Upper lobe of left lung (tissue), 6 donors: ENCODE data around the gene PSMC2. TPM values are rescaled to one million over a fixed set of nuclear protein-coding genes. Genes with fewer than 3 reads are reported as not detected.
A peak's percentile ranks its signal among the peaks of the same experiment; 100 is the strongest.

Experiments
- ATAC-seq, 2 donors: fragments of 200-7000 bp; cut with Tn5 transposase; one replicate each; pipeline ENCODE4 v1.9.1; 2022; ENCODE audit warnings: mild to moderate bottlenecking in 2 of 2, moderate library complexity in 2 of 2; ENCODE audit not compliant: low FRiP score in 2 of 2
- DNase-seq, 2 donors: peaks; one replicate each; pipeline ENCODE4 v3.0.0-alpha.2; 2019 to 2020
- H3K27ac ChIP-seq, 4 donors: fragments of 200-600 bp; sonication (generic); one replicate each; pipeline ENCODE4 v1.5.1; 2016 to 2019
- H3K27me3 ChIP-seq, 4 donors: fragments of 200-600 bp; sonication (generic); one replicate each; pipeline ENCODE4 v1.5.1; 2017 to 2019
- H3K36me3 ChIP-seq, 4 donors: fragments of 200-600 bp; sonication (generic); one replicate each; pipeline ENCODE4 v1.5.1; 2016 to 2019
- H3K4me1 ChIP-seq, 4 donors: fragments of 200-600 bp; sonication (generic); one replicate each; pipeline ENCODE4 v1.5.1; 2018 to 2019
- H3K4me3 ChIP-seq, 4 donors: fragments of 200-600 bp; sonication (generic); one replicate each; pipeline ENCODE4 v1.5.1; 2017 to 2019; ENCODE audit warnings: mild to moderate bottlenecking in 2 of 4, moderate library complexity in 1 of 4
- H3K9me3 ChIP-seq, 4 donors: fragments of 200-600 bp; sonication (generic); one replicate each; pipeline ENCODE4 v1.5.1; 2018 to 2019
- EP300 ChIP-seq, 4 donors: sonication (generic); formaldehyde crosslinking; IDR thresholded peaks; one replicate each; pipeline ENCODE4 v1.5.1; 2017; ENCODE audit warnings: antibody characterized with exemption in 4 of 4, control low read depth in 2 of 4
- POLR2A ChIP-seq, 4 donors: fragments of 450-650 bp; IDR thresholded peaks; one replicate each; pipeline ENCODE4 v1.5.1; 2016 to 2017; ENCODE audit warnings: antibody characterized with exemption in 4 of 4, mild to moderate bottlenecking in 2 of 4
- POLR2AphosphoS5 ChIP-seq, 2 donors: sonication (generic); formaldehyde crosslinking; IDR thresholded peaks; one replicate each; pipeline ENCODE4 v1.5.1; 2017; ENCODE audit warnings: antibody characterized with exemption in 2 of 2
- WGBS, 2 donors: methylation state at CpG; one replicate each; pipeline ENCODE4 v1.1.5; 2017 to 2018; 5-methylcytosine and 5-hydroxymethylcytosine counted together
- total RNA-seq, 6 donors: library from RNA; depleted of rRNA in 4 of 6; stranded (reverse); fragments of >200 nt in 4 of 6; gene quantifications; one replicate each; pipeline versions ENCODE4 v1.1.0 to v1.2.1, GENCODE V29; 2016 to 2021
- TF ChIP-seq, protein P1 (sequence below), 6 experiments: fragments of 450-650 bp in 4 of 6; fragments of 200-600 bp in 2 of 6; sonication (generic) in 2 of 6; IDR thresholded peaks; one replicate each; pipeline ENCODE4 v1.5.1; 2016 to 2019; ENCODE audit warnings: antibody characterized with exemption in 6 of 6
- donor health status: DM: no; HTN: no; CAD: no; lungs with moderate emphysema.
- donor health status: DM: no; HTN: yes; CAD: no; lungs with severe emphysema.

Gene PSMC2
- total RNA-seq, 6 donors from 2014 or later, result 26.2 to 114 (median 91.8) TPM

DNA sequence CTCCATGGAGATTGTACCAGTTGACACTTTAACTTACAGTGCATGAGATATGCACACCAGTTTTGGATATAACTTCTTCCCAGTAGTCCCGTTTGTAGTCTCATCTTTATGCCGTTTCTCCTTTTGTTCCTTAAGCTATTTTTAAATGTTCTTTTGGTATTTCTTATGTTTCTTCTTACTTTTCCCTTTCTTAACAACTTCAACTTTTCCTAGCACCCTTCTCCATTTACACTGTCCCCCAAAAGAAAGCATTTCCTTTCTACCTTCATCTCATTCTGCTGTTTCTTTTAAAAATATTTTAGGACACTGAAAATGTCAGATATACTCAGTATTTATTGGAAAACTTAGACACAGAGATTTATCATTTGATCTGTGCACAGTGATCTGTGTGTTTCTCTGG, 1.5 kb downstream of the PSMC2 start:
- H3K36me3 ChIP-seq, result peaks cover 0 to 27% (median 4%) of the 10 kb centered on the region in 4 donors
- H3K9me3 ChIP-seq, result no peaks in the 10 kb centered on the region
- WGBS, 2 donors, result 31 to 38% methylated on average over 2 of the region's 2 CpGs
- ATAC-seq (no peak), DNase-seq (no peak)
- no peaks in the 10 kb centered on the region for H3K27me3 ChIP-seq
- TF ChIP-seq POLR2A (IDR thresholded peaks at IDR 0.05), result no peak
- TF ChIP-seq, protein P1, sequence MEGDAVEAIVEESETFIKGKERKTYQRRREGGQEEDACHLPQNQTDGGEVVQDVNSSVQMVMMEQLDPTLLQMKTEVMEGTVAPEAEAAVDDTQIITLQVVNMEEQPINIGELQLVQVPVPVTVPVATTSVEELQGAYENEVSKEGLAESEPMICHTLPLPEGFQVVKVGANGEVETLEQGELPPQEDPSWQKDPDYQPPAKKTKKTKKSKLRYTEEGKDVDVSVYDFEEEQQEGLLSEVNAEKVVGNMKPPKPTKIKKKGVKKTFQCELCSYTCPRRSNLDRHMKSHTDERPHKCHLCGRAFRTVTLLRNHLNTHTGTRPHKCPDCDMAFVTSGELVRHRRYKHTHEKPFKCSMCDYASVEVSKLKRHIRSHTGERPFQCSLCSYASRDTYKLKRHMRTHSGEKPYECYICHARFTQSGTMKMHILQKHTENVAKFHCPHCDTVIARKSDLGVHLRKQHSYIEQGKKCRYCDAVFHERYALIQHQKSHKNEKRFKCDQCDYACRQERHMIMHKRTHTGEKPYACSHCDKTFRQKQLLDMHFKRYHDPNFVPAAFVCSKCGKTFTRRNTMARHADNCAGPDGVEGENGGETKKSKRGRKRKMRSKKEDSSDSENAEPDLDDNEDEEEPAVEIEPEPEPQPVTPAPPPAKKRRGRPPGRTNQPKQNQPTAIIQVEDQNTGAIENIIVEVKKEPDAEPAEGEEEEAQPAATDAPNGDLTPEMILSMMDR (IDR thresholded peaks at IDR 0.05), result no peak
- TF ChIP-seq EP300 (IDR thresholded peaks at IDR 0.05), result no peak
- no peak for TF ChIP-seq POLR2AphosphoS5 (IDR thresholded peaks at IDR 0.05)
- peaks cover 29 to 51% (median 41%) of the 10 kb centered on the region in 4 donors for H3K4me1 ChIP-seq
- no peak overlapping the region for H3K27ac ChIP-seq
- peak overlapping the region; percentile 16 to 81 (median 72) for H3K4me3 ChIP-seq

- no peak for TF ChIP-seq EP300 (IDR thresholded peaks at IDR 0.05)
- TF ChIP-seq POLR2AphosphoS5 (IDR thresholded peaks at IDR 0.05), result no peak
- TF ChIP-seq, protein P1 (IDR thresholded peaks at IDR 0.05), result no peak
- no peak for TF ChIP-seq POLR2A (IDR thresholded peaks at IDR 0.05)
- Histone ChIP-seq H3K27ac (no peak overlapping the region), H3K27me3 (no peaks in the 10 kb centered on the region), H3K9me3 (no peaks in the 10 kb centered on the region), H3K36me3 (peaks cover 0 to 36% (median 11%) of the 10 kb centered on the region in 4 donors), H3K4me3 (peak overlapping the region in 1 of 4 donors; percentile 81), H3K4me1 (peaks cover 28 to 49% (median 40%) of the 10 kb centered on the region in 4 donors)
- 17 to 29% methylated on average over 1 of the region's 1 CpG for WGBS, 2 donors
- no peak for DNase-seq
- ATAC-seq, result no peak
Observed at GRCh38 chr7:103349805-103350204, 2.4 kb downstream of the PSMC2 start.

GRCh38 chr7:103369432-103369831, 22.0 kb downstream of the PSMC2 start:
- H3K36me3 ChIP-seq, result peaks cover 34 to 65% (median 47%) of the 10 kb centered on the region in 4 donors
- H3K27me3 ChIP-seq, result no peaks in the 10 kb centered on the region
- no peak for TF ChIP-seq EP300 (IDR thresholded peaks at IDR 0.05)
- no peak for TF ChIP-seq POLR2A (IDR thresholded peaks at IDR 0.05)
- TF ChIP-seq POLR2AphosphoS5 (IDR thresholded peaks at IDR 0.05), result no peak
- TF ChIP-seq, protein P1 (IDR thresholded peaks at IDR 0.05), result no peak
- H3K9me3 ChIP-seq, result no peaks in the 10 kb centered on the region
- 96 to 98% methylated on average over 5 of the region's 5 CpGs for WGBS, 2 donors
- DNase-seq (no peak), ATAC-seq (no peak)
- H3K4me3 ChIP-seq, result no peak overlapping the region
- H3K27ac ChIP-seq, result no peak overlapping the region
- H3K4me1 ChIP-seq, result no peaks in the 10 kb centered on the region

DNA sequence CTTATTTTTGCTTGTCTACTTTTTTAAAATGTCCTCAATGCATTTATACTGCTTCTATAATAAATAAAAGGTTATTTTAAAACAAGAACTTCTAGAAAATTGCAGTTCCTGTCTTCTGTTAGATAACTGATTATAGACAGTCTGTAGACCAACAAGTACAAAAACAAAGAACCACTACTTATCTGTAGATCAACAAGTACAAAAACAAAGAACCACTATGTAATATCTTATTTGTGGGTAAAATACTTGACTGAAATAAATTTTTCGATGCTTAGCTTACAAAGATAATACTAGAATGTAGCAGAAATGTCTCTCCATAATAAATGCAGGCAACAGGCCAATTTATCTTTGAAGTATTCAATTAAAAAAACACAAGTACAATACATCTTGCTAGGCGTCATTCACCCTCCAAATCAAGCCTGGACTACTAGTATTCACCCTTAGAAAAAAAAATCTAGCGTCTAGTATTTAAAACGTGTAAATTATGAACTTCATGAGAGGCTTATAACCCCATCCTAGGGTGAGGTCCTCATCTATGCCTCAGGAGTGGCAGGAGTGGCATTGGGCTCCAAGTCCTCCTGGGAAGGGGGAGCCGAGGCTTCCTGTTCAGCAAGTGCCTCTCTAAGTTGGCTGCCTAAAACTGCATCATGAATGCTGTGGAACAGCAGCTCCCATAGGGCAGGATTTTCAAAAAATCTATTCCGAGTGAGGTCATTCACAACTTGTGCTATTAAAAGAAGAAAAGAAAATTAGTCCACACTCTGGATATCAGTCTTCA, 26.6 kb downstream of the PSMC2 start:
- Histone ChIP-seq H3K27ac (no peak overlapping the region), H3K27me3 (no peaks in the 10 kb centered on the region), H3K9me3 (no peaks in the 10 kb centered on the region), H3K4me3 (no peak overlapping the region), H3K36me3 (peaks cover 0 to 19% (median 7%) of the 10 kb centered on the region in 4 donors), H3K4me1 (no peaks in the 10 kb centered on the region)
- TF ChIP-seq POLR2AphosphoS5 (IDR thresholded peaks at IDR 0.05), result no peak
- TF ChIP-seq POLR2A (IDR thresholded peaks at IDR 0.05), result no peak
- TF ChIP-seq, protein P1 (IDR thresholded peaks at IDR 0.05), result no peak
- no peak for TF ChIP-seq EP300 (IDR thresholded peaks at IDR 0.05)
- ATAC-seq, result no peak
- no peak for DNase-seq
- 60 to 67% methylated on average over 6 of the region's 6 CpGs for WGBS, 2 donors
